Stimulated activated CD8-positive, alpha-beta memory T cell treated with anti-CD3 and anti-CD28 coated beads, Interleukin-12 subunit alpha, Interleukin-12 subunit beta, amount 100 ng/mL, for 24 hours (primary cell): Measurements from ENCODE around the gene HOXA2.

Experiments
- DNase-seq: peaks from one replicate; pipeline ENCODE4 v3.0.0-alpha.2; 2020; ENCODE audit errors: extremely low read depth

Gene HOXA2

DNA sequence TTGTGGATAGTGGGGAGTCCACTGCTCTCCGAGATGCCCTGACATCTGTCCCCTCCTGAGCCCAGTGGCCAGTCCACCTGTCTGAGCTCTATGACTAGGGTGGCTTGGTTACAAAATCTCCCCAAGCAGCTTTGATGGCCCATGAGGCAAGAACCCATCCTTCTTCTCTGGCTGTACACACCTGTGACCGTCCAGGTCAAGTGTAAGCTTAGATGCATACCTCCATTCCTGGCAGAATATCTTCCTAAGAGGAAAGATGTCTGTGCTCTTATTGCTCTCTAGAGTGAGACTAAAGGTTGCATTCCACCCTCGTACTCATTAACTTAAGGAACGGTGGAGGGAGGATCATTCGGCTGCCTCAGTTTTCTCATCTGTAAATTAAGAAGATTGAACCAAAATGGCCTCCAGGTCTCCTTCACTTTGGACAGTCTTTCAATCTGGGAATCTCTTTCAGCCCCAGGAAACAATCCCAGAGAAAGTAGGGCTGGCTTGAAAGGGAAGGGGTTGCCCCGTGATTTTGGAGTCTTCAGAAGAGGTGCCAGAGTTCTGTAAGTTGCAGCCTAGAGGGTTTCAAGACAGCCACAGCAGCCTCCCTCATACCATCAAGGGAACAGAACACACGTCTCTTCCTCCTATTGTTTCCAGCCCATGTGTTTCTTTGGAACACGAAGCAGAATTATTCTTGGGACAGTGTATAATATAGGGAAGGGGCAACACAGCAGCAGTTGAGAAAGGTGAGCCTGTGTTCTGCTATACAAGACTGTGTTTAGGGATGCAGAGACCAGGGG, 22.6 kb upstream of the HOXA2 start:
- no peak for DNase-seq

DNA sequence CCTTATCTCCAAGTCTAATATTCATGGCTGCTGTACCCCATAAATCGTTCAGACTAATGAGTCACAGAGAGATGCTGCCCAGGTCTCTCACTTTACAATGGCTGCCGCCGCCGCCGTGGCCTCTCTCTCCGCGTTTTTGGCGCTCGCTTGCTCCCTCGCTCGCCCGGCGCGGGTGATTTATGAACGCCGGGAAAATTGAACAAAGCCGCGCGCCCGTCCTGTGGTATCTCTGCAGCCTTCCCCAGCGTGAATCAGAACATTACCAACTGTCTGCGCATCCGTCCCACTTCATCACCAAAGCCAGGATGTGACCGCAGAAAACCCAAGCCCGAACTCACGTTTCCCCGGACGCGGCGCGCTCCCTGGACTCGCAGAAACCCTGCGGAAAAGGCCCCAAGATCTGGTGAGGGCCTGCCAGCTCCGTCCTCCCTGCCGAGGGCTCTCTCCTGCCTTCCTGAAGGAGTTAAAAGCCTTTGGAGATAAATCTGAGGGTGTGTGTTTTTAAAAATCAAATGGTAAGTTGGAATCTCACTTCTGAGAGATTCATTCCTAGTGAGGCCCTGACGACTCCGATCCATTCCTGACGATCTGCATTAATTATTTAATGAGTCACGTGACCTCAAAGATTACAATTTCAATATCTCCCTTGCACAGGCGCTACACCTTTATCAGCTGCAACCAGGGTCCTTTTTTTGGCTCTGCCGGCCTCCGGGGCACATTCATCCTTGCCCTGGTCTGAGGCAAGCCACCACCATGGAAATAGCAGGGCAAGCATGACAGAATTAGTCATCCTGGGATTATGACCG, 21.8 kb upstream of the HOXA2 start:
- no peak for DNase-seq

DNA sequence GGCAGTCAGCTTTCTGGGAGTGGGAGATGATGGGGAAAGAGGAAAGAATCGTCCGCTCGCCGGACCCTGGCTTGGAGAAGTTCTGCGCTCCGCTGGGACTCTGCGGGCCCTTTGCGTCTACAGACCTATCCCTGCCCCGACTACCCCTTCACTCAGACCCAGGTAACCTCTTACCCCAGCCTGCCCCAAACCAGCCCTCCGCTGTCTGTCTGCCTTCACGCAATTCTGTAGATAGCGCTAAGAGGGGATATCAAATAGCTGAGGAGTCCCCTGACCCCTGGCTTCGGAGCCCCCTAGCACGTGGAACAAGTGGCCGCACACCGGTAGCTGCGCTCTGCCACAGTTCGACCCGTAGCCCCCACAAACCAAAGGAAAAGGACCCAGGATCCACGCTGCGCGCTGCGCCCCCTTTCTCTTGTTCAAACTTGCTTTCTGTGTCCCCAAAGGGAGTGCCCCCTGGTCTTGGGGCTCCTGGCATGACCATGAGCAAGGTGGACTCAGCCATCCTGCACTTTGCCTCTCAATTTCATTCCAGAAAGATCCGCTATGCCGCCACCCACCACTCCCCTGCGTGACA, 21.1 kb upstream of the HOXA2 start:
- no peak for DNase-seq

DNA sequence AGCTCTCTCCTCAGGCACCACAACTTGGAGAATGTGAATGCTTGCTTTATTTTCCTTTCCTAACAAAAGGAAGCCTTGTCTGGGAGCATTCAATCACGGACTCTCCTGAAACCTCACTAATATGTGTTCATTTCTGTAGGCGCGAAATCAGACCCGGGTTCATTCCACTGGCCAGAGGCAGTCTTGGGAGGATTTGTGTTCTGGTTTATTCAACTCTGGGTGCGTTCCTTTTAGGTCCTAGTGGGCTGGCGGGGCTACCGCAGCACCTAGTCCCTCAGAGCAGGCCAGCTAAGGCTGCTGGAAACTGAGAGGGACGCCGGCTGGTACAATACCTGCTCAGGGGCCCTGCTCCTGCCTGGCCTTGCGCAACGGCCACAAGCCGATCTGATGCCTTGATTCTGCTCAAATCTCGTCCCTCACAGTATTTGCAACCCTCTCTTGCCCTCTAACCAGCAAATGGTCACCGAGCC, 20.6 kb upstream of the HOXA2 start:
- DNase-seq: no peak

DNA sequence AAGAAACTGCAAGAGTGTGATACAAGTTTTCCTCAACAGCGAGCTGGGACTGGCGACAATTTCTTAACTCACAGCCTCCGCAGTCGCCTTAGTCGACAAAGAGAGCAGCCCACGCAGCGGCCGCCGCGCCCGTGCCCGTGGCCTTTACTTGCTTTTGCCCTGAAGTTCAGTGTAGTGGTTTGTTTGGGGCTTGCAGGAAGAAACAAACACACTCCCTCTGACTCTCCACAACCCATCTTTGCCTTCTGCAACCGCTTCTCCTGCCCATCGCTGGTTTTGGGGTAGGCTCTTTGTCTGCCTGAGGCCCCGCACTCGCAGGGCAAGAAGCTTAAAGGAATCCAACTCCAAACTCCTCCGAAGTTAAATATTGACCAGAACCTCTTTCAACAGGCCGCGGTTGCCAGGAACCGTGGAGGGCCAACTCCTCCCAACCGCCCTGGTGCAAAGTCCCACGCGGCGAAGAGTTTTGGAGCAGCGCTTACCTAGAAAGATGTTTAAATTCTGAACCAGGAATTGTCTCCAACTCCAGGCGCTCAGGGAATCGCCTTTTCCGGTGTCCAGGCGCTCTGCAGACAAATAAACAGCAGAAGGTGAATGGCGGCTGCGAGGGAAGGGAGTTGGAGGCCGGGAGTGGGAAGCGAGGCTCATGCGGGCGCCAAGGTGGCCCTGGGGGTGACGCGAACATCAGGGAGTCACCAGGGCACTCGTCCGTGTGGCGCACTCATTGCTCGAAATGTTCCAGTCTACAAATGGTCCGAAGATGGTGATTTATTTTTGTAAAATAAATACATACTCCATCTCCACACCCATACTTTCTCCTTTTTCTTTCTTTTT, 19.8 kb upstream of the HOXA2 start:
- DNase-seq: no peak

DNA sequence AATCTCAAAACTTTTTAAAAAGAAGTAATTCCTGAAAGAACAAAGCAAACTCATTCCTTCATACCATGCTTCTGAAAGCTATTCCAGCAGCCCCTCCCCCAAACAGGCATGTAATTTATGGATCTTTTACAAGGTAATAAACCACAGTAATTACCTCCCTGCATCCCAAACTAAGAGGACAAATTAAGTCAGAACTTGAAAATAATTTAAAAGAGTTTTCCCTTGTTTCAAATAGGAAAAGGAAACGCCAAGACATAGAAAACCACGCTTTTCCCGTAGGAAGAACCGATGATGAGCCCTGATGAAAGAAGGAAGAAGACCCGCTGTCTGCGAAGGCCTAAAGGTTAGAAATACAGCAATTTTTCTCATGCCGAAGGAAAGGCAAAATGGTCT, 19.2 kb upstream of the HOXA2 start:
- DNase-seq: no peak

DNA sequence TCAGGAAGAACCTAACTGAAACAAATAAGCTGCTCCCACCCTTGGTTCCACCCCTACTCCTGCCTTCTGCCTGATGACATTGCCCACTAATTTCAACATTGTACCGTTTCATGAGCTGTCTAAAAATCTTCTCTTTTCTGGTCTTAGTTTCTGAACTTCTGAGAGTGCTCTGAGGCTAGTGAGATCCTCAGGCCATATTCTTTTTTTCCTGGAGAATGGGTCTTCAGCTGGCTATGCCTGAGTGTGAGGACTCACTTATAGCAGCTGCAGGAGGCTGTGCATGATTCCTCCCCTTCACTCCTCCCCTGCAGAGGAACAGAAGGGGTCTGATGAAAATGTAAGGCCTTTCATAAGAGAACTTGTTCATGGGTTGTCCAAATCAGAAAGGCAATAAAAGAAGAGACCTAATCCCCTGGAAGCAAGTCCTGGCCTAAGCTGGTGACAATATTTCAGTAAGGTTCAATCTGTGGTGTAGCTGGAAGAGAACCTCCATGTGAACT, 17.0 kb upstream of the HOXA2 start:
- no peak for DNase-seq

DNA sequence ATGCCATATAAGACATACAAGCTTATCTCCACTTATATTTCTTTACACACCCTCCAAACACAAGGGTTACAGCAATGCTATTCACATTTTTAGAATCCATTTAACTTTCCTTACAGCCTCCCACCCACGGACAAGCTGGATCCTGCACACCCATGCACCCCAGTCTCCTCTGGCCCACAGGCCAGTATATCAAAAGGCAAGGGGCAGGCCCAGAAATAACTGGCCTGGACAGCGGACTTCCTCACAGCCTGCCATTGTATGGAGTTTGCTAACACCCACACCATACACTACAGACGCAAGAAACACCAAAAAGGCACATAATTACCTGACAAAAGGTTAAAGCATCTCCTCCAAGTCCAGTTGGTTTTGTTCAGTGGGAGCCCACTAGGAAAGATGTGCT, 16.1 kb upstream of the HOXA2 start:
- DNase-seq: no peak

DNA sequence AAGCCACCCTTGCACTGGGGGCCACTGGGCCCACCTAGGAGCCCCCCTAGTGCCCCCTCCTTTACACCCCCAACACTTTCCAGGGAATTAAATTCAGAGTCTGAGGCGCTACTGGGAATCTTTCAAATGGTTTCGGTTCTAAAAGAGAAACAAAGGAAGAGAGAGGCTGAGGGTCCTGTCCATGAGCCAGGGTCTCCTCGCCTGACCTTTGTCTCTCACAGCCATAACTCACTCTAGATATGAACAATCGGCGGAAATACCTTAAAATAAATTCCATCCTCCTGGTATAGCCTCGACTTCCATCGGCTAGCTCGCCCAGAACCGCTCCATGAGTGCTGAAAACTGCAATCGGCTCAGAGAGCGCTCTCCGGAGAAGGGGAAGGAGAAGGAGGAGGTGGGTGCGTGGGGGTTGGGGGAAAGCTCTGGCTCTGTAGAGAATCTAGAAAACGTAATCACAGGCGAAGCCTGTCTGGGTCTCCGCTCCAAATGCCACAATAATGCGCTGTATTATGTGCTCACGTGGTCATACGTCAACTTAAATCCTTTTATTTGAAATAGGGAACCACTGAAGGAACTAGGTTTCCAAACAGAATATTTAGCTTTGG, 15.5 kb upstream of the HOXA2 start:
- no peak for DNase-seq

DNA sequence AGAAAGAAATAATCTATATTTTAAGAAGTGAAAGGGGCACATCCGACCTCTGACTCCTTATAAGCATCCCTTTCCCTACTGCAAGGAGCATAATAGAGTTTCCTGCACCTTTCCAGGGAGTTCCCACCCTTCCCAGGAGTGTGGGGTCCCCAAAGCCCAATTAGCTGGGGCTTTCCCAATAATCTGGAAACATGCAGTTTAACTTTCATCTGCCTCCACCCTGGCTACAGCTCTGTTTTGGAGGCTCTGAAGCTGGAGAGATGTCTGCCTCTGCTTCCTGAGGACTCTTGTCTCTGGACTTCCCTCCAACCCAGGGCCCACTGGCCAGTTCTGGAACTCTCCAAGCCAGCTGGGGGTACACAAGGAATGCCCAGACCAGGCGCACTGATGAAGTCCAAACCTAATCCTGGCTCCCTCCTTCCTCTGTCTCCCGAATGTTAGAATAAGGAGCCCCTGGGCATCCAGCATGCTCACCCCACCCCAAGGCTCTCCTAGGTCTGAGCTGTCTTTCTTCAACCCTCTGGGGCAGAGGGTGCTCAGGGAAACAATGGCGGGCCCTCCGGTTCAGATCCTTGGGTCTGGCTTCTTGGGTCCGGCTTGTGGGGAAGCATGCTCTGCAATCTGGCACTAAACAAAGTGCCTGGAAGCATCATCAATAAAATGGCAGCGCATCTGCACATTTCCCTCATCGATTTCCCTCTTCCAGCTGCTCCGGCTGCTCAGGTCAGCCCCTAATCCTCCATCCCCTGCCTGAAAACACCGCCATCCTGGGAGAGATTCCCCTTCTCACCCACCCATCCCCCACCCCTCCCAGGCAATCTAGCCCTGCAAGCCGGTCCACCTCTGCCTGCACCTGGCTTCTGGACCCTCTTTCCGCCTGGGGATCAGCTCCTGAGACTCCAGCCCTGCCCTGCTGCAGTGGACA, 14.7 kb upstream of the HOXA2 start:
- no peak for DNase-seq

DNA sequence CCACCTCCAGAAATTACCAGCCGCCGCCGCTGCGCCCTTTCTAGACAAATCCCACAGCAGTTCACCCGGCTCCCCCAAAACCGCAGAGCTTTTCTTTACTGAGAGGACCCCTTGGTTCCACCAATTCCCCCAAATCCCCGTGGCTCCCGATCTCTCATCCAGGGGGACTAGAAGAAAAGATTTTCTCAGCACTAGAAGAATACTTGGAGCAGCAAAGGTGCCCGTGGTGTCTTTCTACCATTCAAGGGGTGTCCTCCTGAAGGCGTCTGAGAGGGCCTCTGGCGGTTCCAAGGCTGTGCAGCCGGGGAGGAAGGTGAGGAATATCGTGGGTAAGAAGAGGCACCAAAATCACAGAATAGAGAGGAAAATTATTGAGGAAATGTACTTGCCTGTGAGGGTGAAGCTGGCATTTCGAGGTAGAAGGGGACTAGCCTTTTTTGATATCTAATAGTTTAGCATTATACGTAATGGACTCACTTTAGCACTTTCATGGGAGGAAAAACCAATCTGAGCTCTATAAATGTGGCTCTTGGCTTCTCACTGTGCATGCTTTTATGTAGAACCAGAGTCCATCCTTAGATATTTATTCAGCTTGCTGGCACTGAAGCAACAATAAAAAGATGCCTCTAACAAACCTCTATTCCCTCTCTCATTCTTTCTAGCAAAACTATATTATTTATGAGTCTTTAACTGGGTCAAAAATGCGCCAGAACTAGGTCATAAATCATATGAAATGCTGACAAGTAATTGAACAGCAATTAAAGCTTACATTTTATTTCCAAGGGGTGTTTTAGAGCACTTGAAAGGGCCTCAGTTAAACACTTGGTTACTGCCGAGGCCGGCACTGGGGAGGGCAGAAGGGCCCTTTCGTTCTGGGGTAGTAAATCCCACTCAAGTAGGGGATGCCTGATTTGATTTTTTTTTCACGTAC, 13.8 kb upstream of the HOXA2 start:
- DNase-seq: no peak

DNA sequence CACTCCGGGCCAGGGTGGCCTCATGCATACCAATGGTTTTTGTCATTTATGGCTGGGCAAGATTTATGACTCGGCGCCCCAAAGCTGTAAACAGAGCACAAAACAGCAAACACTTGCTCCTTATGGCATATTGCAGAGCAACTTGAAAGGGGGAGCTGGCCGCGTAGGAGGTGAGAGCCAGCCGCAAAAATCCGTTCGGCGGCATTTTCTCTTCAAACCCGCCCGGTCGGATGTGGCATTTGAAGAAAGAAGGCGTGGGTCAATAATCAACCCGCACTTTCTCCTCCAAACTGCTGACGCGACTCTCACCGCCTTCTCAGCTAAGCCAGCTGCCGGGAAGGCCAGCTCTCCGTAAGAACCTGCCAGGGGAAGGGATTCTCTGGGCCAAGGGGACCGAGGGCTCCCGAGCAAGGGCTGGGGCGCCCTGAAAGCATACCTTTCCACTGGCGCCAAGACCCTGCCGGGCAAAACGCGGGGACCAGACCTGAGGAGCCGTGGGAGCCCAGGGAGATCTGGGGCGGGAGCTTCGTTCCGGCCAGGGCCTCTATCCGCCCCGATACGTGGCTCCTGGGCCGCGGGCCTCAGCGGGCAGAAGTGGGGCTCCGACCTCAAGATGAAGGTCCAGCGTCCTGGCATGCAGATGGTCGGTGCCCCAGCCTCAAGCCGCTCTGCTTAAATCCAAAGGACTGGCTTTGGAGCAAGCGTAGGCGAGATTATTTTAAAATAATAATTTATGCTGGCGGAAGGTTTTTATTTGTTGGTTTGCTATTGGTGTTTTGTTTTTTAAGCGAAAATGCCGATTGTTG, 12.9 kb upstream of the HOXA2 start:
- no peak for DNase-seq

DNA sequence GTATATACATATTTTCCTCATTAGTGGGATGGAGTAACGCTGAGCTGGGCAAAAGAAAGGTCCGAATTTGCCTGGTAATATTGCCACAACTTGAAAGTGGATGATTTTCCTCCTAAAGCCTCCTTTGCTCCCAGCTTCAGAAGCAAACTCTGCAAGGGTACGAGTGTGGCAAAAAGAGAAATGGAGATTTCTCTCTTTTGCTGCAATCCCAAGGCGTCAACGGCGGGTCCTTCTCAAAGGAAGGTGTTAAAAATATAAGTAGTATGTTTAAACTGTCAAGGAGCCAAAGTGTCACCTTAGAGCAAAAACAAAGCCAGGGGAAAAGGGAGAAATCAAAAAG, 12.4 kb upstream of the HOXA2 start:
- no peak for DNase-seq

DNA sequence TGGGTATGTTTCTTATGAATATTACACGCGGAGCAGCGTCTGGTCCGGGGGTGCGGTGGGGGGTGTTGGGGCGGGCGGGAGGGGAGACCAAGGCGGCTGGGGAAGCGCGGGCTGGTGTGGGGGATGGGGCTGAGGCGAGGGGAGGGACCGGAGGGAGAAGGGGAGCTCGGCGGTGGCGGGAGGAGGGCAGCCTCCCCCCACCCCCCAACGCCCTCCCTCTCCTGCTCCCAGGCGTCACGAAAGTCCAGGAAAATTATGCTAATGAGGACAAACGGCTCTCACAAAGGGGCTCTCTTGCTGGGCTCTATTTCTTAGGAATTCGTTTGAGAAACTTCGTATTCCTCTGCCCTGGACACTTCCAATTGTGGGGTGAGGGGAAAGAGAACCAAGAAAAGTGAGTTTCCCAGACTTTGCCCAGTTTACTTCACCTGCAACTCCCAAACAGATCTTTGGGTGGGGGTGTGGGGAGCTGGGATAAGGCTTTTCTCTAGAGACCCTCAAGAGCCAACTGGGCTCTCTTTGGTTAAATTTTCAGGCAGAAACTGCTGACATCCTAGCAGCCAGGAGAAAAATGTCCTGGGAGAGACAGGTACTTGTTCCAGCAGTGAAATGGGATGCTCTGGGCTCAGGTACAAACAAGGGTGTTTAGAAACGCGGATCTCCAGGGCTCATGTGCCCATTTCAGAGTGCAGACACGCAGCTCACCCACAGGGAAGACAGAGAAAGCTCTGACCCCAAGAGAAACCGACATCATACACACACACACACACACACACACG, 11.7 kb upstream of the HOXA2 start:
- no peak for DNase-seq

DNA sequence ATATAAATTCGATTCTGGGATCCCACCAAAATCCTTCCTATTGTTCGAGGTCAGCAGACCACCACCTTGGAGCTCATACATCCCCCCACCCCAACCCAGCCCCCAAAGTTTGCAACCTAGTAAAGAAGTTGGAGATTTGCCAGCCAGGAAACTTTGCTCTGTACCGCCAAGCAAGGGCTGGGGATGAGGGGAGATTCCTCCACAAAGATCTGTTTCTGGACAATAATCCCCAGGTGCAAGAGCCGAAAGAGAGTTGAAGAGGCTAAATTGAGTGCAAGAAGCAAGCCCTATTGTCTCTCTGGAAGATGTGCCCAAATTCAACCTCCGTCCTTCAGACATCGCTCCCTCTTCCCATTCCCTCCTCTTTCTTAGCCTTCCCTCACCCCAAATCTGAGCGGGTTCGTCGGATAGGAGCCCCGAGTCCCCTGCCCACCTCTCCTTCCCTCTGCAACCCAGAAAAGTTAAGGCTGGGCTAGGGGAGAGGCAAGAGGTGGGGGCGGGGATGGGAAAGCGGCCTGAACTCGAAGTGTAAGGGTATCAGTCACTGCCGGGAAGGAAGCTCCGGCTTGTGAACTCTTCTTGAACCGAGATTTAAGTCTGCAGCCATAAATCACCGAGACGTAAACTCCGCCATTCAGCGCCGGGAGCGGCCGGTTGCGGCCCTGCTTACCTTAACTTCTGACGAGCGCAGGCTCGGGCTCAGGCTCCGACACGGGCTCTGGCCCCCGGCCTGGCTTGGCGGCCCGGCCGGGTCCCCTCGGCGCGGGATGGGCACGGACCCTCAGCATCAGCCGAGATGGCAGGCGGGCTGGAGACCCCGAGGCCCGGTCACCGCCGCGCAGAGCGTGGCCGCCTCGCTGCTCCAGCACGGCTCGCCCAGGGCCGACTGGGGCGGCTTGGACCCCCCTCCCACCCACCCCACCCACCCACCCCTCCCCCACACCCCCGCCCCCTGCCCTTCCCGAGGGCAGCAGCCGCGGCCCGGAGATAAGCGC, 10.8 kb upstream of the HOXA2 start:
- no peak for DNase-seq

DNA sequence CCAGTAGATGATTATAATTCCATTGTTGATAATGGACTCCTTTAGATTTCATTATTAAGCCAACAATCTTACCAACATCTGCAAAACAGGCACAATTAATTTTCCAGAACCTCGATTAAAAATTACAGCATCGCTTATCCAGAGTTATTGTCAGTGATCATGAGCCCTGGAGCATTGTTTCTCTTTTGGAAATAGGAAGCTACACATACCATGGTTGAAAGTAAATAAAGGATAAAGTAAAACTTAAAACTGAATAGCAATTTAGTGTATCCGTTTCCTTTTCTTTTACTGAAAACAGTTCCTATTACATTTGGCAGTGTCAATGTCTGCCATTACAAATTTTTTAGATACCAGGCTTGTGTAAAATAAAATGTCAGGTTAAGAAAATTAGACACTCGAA, 9.9 kb upstream of the HOXA2 start:
- DNase-seq: no peak
